Epithelial cell of prostate (primary cell): ENCODE data around the gene CREB1.

Experiments used
- DNase-seq: peaks from one replicate; pipeline ENCODE4 v3.0.0-alpha.2; 2011; ENCODE audit warnings: low read depth, low spot score
- H3K27ac ChIP-seq: fragments of 450-650 bp; 2 replicates; pipeline ENCODE4 v1.5.1; 2017; ENCODE audit warnings: mild to moderate bottlenecking

CREB1 gene

GRCh38 chr2:207502577-207503198 lies 27.1 kb upstream of the CREB1 start:
- no peak for DNase-seq
- H3K27ac ChIP-seq, result no peak overlapping the region

GRCh38 chr2:207503234-207503633 lies 26.5 kb upstream of the CREB1 start:
- no peak for DNase-seq
- peak overlapping the region; percentile 96 for H3K27ac ChIP-seq

- peak overlapping the region; percentile 96 for H3K27ac ChIP-seq
- DNase-seq, result no peak
These were observed 25.1 kb upstream of the CREB1 start for GRCh38 chr2:207504513-207505170.

GRCh38 chr2:207505171-207505570 lies 24.6 kb upstream of the CREB1 start:
- no peak for DNase-seq
- peak overlapping the region; percentile 96 for H3K27ac ChIP-seq

- peak overlapping the region; percentile 96 for H3K27ac ChIP-seq
- peak; percentile 72 for DNase-seq
These were observed 24.0 kb upstream of the CREB1 start for GRCh38 chr2:207505728-207506127.

- H3K27ac ChIP-seq, result peak overlapping the region; percentile 96
- DNase-seq, result no peak
These were observed 23.3 kb upstream of the CREB1 start for GRCh38 chr2:207506426-207506825.

GRCh38 chr2:207510148-207510547 lies 19.6 kb upstream of the CREB1 start:
- DNase-seq, result no peak
- no peak overlapping the region for H3K27ac ChIP-seq

GRCh38 chr2:207511851-207512250 lies 17.9 kb upstream of the CREB1 start:
- no peak for DNase-seq

GRCh38 chr2:207512356-207512755 lies 17.4 kb upstream of the CREB1 start:
- H3K27ac ChIP-seq, result peak overlapping the region; percentile 95

More at GRCh38 chr2:207511851-207512250, 17.9 kb upstream of the CREB1 start:
- peak overlapping the region; percentile 95 for H3K27ac ChIP-seq

GRCh38 chr2:207513551-207514257 lies 16.1 kb upstream of the CREB1 start:
- H3K27ac ChIP-seq, result peak overlapping the region; percentile 95
- peak; percentile 89 for DNase-seq

More at GRCh38 chr2:207512356-207512755, 17.4 kb upstream of the CREB1 start:
- no peak for DNase-seq

- H3K27ac ChIP-seq, result peak overlapping the region; percentile 95
- DNase-seq, result no peak
These were observed 15.3 kb upstream of the CREB1 start for GRCh38 chr2:207514451-207514850.

GRCh38 chr2:207515671-207516070 lies 14.1 kb upstream of the CREB1 start:
- DNase-seq, result no peak
- H3K27ac ChIP-seq, result peak overlapping the region; percentile 95

GRCh38 chr2:207516206-207516605 lies 13.6 kb upstream of the CREB1 start:
- H3K27ac ChIP-seq, result no peak overlapping the region
- no peak for DNase-seq

- H3K27ac ChIP-seq, result no peak overlapping the region
- DNase-seq, result no peak
These were observed 6.8 kb upstream of the CREB1 start for GRCh38 chr2:207523005-207523404.

GRCh38 chr2:207525296-207525695 lies 4.5 kb upstream of the CREB1 start:
- H3K27ac ChIP-seq, result no peak overlapping the region
- DNase-seq, result no peak

GRCh38 chr2:207528980-207529329 lies 807 bp upstream of the CREB1 start:
- peak overlapping the region; percentile 93 for H3K27ac ChIP-seq
- DNase-seq, result no peak

- H3K27ac ChIP-seq, result peak overlapping the region; percentile 93
- no peak for DNase-seq
These were observed 634 bp downstream of the CREB1 start for GRCh38 chr2:207530160-207531031.

- DNase-seq, result no peak
- peak overlapping the region; percentile 93 for H3K27ac ChIP-seq
These were observed 1.5 kb downstream of the CREB1 start for GRCh38 chr2:207531032-207531952.

GRCh38 chr2:207532676-207533075 lies 2.9 kb downstream of the CREB1 start:
- no peak for DNase-seq
- H3K27ac ChIP-seq, result no peak overlapping the region
